SJSA1 (cell line): ENCODE results near the gene MOB1B. TPM values are rescaled to one million over a fixed set of nuclear protein-coding genes. Genes with fewer than 3 reads are reported as not detected.
"Not testable (repeated sequence)": the region's sequence is repeated elsewhere in the genome, so short reads cannot be mapped to it uniquely, and the experiment has no call there.

Experiments used
- DNase-seq, 2 experiments: peaks; one replicate each; pipeline ENCODE4 v3.0.0-alpha.2; 2015 to 2020; ENCODE audit warnings: low spot score in 2 of 2, low read depth in 1 of 2
- H3K27ac ChIP-seq: fragments of 250-450 bp; sonication (Bioruptor Pico); 2 replicates; pipeline ENCODE4 v1.5.1; 2020; ENCODE audit warnings: mild to moderate bottlenecking, moderate library complexity
- H3K27me3 ChIP-seq: fragments of 250-450 bp; sonication (Bioruptor Pico); replicated peaks from 2 replicates; pipeline ENCODE4 v1.5.1; 2020; ENCODE audit warnings: mild to moderate bottlenecking, moderate library complexity
- H3K36me3 ChIP-seq: fragments of 250-450 bp; sonication (Bioruptor Pico); 2 replicates; pipeline ENCODE4 v1.5.1; 2020; ENCODE audit warnings: mild to moderate bottlenecking
- H3K4me1 ChIP-seq: fragments of 250-450 bp; sonication (Bioruptor Pico); replicated peaks from 2 replicates; pipeline ENCODE4 v1.6.1; 2021; ENCODE audit warnings: mild to moderate bottlenecking
- H3K4me3 ChIP-seq: fragments of 250-450 bp; sonication (Bioruptor Pico); 2 replicates; pipeline ENCODE4 v1.5.1; 2020; ENCODE audit warnings: mild to moderate bottlenecking
- H3K9me3 ChIP-seq: fragments of 250-450 bp; sonication (Bioruptor Pico); replicated peaks from 2 replicates; pipeline ENCODE4 v1.5.1; 2020; ENCODE audit warnings: mild to moderate bottlenecking
- total RNA-seq: library from RNA; depleted of rRNA; stranded (reverse); fragments of >200 nt; shearing (Covaris generic); gene quantifications from 2 replicates; pipeline ENCODE4 v1.2.3, GENCODE V29; 2014

MOB1B gene
- total RNA-seq, 1 experiment from 2014 or later, result 12.9 TPM

GRCh38 chr4:70994069-70994366, 91.8 kb downstream of the MOB1B start:
- Histone ChIP-seq H3K27ac (peak overlapping the region; percentile 64), H3K36me3 (peaks cover 26% of the 10 kb centered on the region), H3K4me3 (peak overlapping the region; percentile 66), H3K27me3 (no peaks in the 10 kb centered on the region), H3K4me1 (peaks cover 18% of the 10 kb centered on the region), H3K9me3 (no peaks in the 10 kb centered on the region)
- DNase-seq, result peak in 1 of 2 experiments; percentile 49

DNA sequence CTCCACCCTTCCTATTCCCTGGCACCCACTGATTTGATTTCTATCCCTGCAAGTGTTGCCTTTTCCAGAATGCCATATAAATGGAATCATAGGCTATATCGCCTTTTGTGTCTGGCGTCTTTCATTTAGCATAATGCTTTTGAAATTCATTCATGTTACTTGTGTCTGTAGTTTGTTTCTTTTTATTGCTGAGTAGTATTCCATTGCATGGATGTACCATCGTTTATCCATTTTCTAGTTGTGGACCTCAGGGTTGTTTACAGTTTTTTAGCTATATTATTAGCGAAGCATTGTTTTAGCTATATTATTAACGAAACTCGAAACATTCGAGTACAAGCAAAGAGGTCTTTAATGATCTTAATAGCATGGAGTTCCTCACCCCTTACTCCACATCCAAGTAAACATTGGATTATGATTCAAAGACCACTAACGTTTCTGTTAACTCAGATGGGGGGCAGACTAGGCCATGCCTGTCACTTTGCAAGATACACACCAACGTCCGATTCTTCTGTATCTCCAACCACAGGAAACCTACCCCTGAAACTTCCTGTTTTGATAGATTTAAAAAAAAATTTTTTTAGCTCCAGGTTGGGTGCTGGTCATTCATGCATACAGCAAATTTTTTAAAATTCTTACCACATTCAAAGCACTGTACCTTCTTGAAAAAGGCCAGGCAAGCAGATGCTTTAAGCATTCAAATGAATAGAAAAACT, 92.4 kb downstream of the MOB1B start:
- H3K27ac ChIP-seq, result no peak overlapping the region
- DNase-seq, result no peak

GRCh38 chr4:70996018-70996360, 93.8 kb downstream of the MOB1B start:
- Histone ChIP-seq H3K4me3 (no peak overlapping the region), H3K27ac (no peak overlapping the region)
- DNase-seq, result no peak

More for the DNA sequence above, 92.4 kb downstream of the MOB1B start:
- Histone ChIP-seq H3K36me3 (peaks cover 31% of the 10 kb centered on the region), H3K4me3 (peak overlapping the region; percentile 66), H3K9me3 (no peaks in the 10 kb centered on the region), H3K27me3 (no peaks in the 10 kb centered on the region), H3K4me1 (peaks cover 18% of the 10 kb centered on the region)

DNA sequence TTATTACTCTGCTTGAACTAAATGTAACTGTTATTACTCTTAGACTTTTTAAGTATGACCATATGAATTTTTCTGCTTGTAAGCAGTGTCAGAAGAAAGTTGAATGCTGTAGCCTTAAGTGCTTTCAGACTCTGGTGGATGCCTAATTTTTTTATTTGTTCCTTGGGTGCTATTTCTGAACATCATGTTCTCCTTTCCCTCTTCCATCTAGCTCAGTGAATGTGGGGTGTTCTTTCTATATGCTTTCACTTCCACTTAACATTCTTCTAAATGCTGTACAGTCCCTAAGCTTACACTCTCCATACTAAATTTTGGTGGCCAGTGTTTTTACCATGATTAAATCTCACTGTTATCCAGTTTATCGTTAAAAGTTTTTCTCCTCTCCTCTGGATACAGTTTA, 94.9 kb downstream of the MOB1B start:
- Histone ChIP-seq H3K27ac (no peak overlapping the region), H3K27me3 (no peaks in the 10 kb centered on the region), H3K4me1 (peaks cover 18% of the 10 kb centered on the region), H3K36me3 (peaks cover 45% of the 10 kb centered on the region), H3K9me3 (no peaks in the 10 kb centered on the region), H3K4me3 (no peak overlapping the region)
- DNase-seq, result no peak

More at GRCh38 chr4:70996018-70996360, 93.8 kb downstream of the MOB1B start:
- H3K27me3 ChIP-seq, result no peaks in the 10 kb centered on the region
- peaks cover 18% of the 10 kb centered on the region for H3K4me1 ChIP-seq
- H3K9me3 ChIP-seq, result no peaks in the 10 kb centered on the region
- peaks cover 42% of the 10 kb centered on the region for H3K36me3 ChIP-seq

DNA sequence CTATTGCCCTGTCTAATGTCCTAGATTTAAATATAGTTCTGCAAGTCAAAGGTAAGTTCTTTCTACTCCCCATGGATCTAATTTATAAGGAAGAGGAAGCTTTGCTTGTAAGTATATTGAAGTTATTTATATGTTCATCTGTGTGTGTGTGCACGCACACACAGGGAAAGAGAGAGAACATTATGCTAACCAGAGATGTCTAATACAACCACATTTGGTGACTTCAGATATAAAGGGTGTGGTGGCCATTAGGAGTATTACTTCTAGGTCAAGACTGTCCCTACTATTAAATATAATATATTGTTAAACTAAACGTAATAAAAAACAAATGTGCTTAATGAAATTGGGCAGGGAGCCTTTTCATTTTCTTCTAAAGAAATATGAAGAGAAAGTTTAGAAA, 95.4 kb downstream of the MOB1B start:
- peaks cover 17% of the 10 kb centered on the region for H3K4me1 ChIP-seq
- H3K27ac ChIP-seq, result no peak overlapping the region
- H3K4me3 ChIP-seq, result no peak overlapping the region
- no peak for DNase-seq
- peaks cover 45% of the 10 kb centered on the region for H3K36me3 ChIP-seq
- no peaks in the 10 kb centered on the region for H3K9me3 ChIP-seq
- no peaks in the 10 kb centered on the region for H3K27me3 ChIP-seq

GRCh38 chr4:70999639-71000038, 97.5 kb downstream of the MOB1B start:
- H3K27me3 ChIP-seq, H3K4me1 ChIP-seq, DNase-seq, H3K9me3 ChIP-seq, H3K27ac ChIP-seq, H3K4me3 ChIP-seq: not testable (repeated sequence)
- H3K36me3 ChIP-seq, result peaks cover 44% of the 10 kb centered on the region

DNA sequence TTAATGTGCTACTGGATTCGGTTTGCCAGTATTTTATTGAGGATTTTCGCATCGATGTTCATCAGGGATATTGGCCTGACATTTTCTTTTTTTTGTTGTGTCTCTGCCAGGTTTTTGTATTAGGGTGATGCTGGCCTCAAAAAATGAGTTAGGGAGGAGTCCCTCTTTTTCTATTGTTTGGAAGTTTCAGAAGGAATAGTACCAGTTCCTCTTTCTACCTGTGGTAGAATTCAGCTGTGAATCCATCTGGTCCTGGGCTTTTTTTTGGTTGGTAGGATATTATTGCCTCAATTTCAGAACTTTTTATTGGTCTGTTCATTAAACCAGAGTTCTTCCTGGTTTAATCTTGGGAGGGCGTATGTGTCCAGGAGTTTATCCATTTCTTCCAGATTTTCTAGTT, 99.2 kb downstream of the MOB1B start:
- not testable (repeated sequence) for H3K4me1 ChIP-seq, H3K4me3 ChIP-seq, H3K9me3 ChIP-seq, H3K27me3 ChIP-seq, DNase-seq, H3K27ac ChIP-seq
- H3K36me3 ChIP-seq, result peaks cover 35% of the 10 kb centered on the region

DNA sequence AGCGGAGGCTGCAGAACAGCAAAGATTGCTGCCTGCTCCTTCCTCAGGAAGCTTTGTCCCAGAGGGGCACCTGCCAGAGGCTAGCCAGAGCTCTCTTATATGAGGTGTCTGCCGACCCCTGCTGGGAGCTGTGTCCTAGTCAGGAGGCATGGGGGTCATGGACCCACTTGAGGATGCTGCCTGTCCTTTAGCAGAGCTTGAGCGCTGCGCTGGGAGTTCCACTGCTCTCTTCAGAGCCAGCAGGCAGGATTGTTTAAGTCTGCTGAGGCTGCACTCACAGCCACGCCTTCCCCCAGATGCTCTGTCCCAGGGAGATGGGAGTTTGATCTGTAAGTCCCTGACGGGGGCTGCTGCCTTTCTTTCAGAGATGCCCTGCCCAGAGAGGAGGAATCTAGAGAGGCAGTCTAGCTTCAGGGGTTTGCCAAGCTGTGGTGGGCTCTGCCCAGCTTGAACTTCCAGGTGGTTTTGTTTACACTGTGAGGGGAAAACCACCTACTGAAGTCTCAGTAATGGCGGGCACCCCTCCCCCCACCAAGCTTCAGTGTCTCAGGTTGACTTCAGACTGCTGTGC, 102.2 kb downstream of the MOB1B start:
- no peaks in the 10 kb centered on the region for H3K27me3 ChIP-seq
- peaks cover 34% of the 10 kb centered on the region for H3K36me3 ChIP-seq
- H3K4me1 ChIP-seq, result no peaks in the 10 kb centered on the region
- H3K9me3 ChIP-seq, result no peaks in the 10 kb centered on the region
- H3K27ac ChIP-seq, result no peak overlapping the region
- no peak overlapping the region for H3K4me3 ChIP-seq
- DNase-seq, result no peak

- not testable (repeated sequence) for H3K4me1 ChIP-seq, H3K9me3 ChIP-seq, H3K27ac ChIP-seq, DNase-seq, H3K27me3 ChIP-seq, H3K4me3 ChIP-seq
- peaks cover 27% of the 10 kb centered on the region for H3K36me3 ChIP-seq
Observed at GRCh38 chr4:71005025-71005424, 102.9 kb downstream of the MOB1B start.

GRCh38 chr4:71006203-71006907, 104.2 kb downstream of the MOB1B start:
- peaks cover 18% of the 10 kb centered on the region for H3K36me3 ChIP-seq
- no peak overlapping the region for H3K27ac ChIP-seq
- DNase-seq, result no peak
- H3K4me1 ChIP-seq, result no peaks in the 10 kb centered on the region; the same call in 1 of the 2 replicates
- H3K4me3 ChIP-seq, result no peak overlapping the region
- H3K27me3 ChIP-seq, result no peaks in the 10 kb centered on the region
- H3K9me3 ChIP-seq, result no peaks in the 10 kb centered on the region

DNA sequence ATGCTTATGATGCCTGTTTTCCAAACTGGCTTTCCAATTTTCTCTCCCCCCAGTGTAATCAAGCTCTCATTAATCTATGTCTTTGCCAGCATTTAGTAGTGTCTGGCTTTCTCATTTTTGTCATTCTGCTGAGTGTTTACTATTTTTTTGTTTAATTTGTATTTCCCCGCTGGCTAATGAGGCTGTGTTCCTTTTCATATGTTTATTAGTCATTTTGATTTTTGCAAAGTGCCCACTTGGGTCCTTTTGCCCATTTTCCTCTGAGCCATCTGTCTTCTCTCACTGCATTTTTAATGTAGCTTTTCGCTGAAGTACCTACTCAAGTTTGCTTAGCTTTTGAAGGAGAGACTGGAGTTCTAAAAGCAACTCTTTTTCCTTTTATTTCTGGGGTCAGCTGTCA, 106.0 kb downstream of the MOB1B start:
- Histone ChIP-seq H3K36me3 (peaks cover 21% of the 10 kb centered on the region), H3K4me1 (no peaks in the 10 kb centered on the region; the same call in 1 of the 2 replicates), H3K27me3 (no peaks in the 10 kb centered on the region), H3K9me3 (no peaks in the 10 kb centered on the region), H3K27ac (no peak overlapping the region), H3K4me3 (no peak overlapping the region)
- no peak for DNase-seq

DNA sequence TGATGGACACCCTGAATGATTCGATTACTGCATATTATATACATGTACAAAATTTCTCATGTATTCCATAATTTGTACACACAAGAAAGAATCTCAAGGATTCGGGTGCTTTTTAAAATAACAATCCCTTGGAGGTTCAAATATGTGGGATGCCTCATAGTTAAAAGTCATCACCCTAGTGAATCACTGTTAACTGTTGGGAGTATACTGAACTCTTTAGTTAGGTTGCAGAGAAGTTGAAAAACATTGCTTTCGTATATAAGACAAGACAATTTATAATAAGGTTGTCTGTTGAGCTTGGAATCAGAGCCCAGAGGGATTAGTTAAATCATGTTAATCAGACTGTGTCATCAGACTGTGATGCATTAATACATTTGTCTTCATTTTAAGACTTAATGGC, 106.9 kb downstream of the MOB1B start:
- Histone ChIP-seq H3K4me3 (no peak overlapping the region), H3K27ac (no peak overlapping the region), H3K9me3 (no peaks in the 10 kb centered on the region), H3K27me3 (no peaks in the 10 kb centered on the region), H3K4me1 (no peaks in the 10 kb centered on the region; the same call in 1 of the 2 replicates), H3K36me3 (peaks cover 17% of the 10 kb centered on the region)
- DNase-seq, result no peak

- peak in 1 of 2 experiments; percentile 56 for DNase-seq
- H3K4me3 ChIP-seq, result no peak overlapping the region
Observed at GRCh38 chr4:71009890-71010588, 107.9 kb downstream of the MOB1B start.

GRCh38 chr4:71011451-71011850, 109.3 kb downstream of the MOB1B start:
- Histone ChIP-seq H3K27ac (no peak overlapping the region), H3K27me3 (no peaks in the 10 kb centered on the region), H3K4me3 (no peak overlapping the region), H3K9me3 (no peaks in the 10 kb centered on the region), H3K4me1 (no peaks in the 10 kb centered on the region; the same call in 1 of the 2 replicates), H3K36me3 (peaks cover 17% of the 10 kb centered on the region)
- no peak for DNase-seq

More at GRCh38 chr4:71009890-71010588, 107.9 kb downstream of the MOB1B start:
- H3K9me3 ChIP-seq, result no peaks in the 10 kb centered on the region
- no peak overlapping the region for H3K27ac ChIP-seq
- H3K27me3 ChIP-seq, result no peaks in the 10 kb centered on the region
- peaks cover 17% of the 10 kb centered on the region for H3K36me3 ChIP-seq
- no peaks in the 10 kb centered on the region; the same call in 1 of the 2 replicates for H3K4me1 ChIP-seq
